ENCODE measurements around the gene ZNF618.

GRCh38 chr9:113872485-113873143 is 3.5 kb upstream of the ZNF618 start:
- TF ChIP-seq POLR2A (IDR thresholded peaks at IDR 0.05; ENCODE audit: low read depth, low read length), result no peak
- TF ChIP-seq TAF1 (IDR thresholded peaks at IDR 0.05; ENCODE audit: borderline replicate concordance, low read depth, low read length), result no peak
- no peak for TF ChIP-seq POLR2AphosphoS5 (IDR thresholded peaks at IDR 0.05; ENCODE audit: low read depth, low read length)

Data from GM12892 (cell line).